Prostate gland (tissue), 2 donors: Measurements from ENCODE around the gene CLDND1. TPM values are rescaled to one million over a fixed set of nuclear protein-coding genes. Genes with fewer than 3 reads are reported as not detected.
"Not testable (repeated sequence)": the region's sequence is repeated elsewhere in the genome, so short reads cannot be mapped to it uniquely, and the experiment has no call there.

ENCODE experiments used
- DNase-seq: peaks from one replicate; pipeline ENCODE4 v3.0.0-alpha.2; 2019; ENCODE audit warnings: low spot score
- H3K27ac ChIP-seq, 2 donors: fragments of 200-600 bp; sonication (generic); 2 replicates each; pipeline ENCODE4 v1.5.1; 2017 to 2019
- H3K27me3 ChIP-seq: fragments of 200-600 bp; sonication (generic); replicated peaks from 2 replicates; pipeline ENCODE4 v1.5.1; 2019; ENCODE audit not compliant: insufficient read depth
- H3K36me3 ChIP-seq, 2 donors: fragments of 200-600 bp; sonication (generic); 1 replicate in 1 of 2; 2 replicates in 1 of 2; pipeline versions ENCODE4 v1.5.1 to v1.8.1; 2017 to 2019
- H3K4me1 ChIP-seq: fragments of 200-600 bp; sonication (generic); replicated peaks from 2 replicates; pipeline ENCODE4 v1.5.1; 2019
- H3K4me3 ChIP-seq, 2 donors: fragments of 200-600 bp; sonication (generic); 2 replicates each; pipeline ENCODE4 v1.5.1; 2017 to 2019
- H3K9me3 ChIP-seq: fragments of 200-600 bp; sonication (generic); 2 replicates; pipeline ENCODE4 v1.5.1; 2017
- POLR2A ChIP-seq: fragments of 450-650 bp; IDR thresholded peaks from one replicate; pipeline ENCODE4 v1.6.1; 2016; ENCODE audit warnings: antibody characterized with exemption, mild to moderate bottlenecking
- POLR2AphosphoS5 ChIP-seq: sonication (generic); formaldehyde crosslinking; IDR thresholded peaks from one replicate; pipeline ENCODE4 v1.6.1; 2017; ENCODE audit warnings: antibody characterized with exemption
- WGBS: methylation state at CpG from one replicate; pipeline ENCODE4 v1.1.5; 2018; 5-methylcytosine and 5-hydroxymethylcytosine counted together
- intact Hi-C: fragments of 100-400 bp; cut with DNase I; formaldehyde crosslinking; loops from one replicate; pipeline ENCODE4 v1.14.2; 2022
- total RNA-seq, 2 donors: library from RNA; depleted of rRNA; stranded (reverse); fragments of >200 nt; gene quantifications; one replicate each; pipeline ENCODE4 v1.1.0, GENCODE V29; 2016
- TF ChIP-seq, protein P1 (sequence below), 4 experiments: fragments of 200-600 bp in 2 of 4; fragments of 450-650 bp in 2 of 4; sonication (generic) in 2 of 4; IDR thresholded peaks; 1 replicate in 3 of 4; 2 replicates in 1 of 4; pipeline ENCODE4 v1.5.1; 2016 to 2019; ENCODE audit warnings: antibody characterized with exemption in 4 of 4, mild to moderate bottlenecking in 2 of 4, moderate library complexity in 2 of 4

The CLDND1 gene
- total RNA-seq, 2 donors from 2014 or later = 71.2 to 113 TPM

DNA sequence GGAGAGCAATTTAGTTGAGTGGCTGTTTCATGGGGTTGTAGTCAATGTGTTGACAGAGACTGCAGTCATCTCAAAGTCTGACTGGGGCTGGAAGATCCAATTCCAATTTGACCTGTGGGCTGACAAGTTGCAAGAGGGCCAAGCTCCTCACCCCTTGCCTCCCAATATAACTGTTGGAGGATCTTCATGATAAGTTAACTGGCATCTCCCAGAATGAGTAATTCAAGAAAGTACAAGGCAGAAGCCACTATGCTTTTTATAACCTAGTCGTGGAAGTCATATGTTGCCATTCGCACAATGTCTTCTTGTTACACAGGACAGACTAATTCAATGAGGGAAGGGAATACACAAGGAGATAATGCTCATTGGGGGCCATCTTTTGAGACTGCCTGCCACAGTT, 38.2 kb upstream of the CLDND1 start:
- Histone ChIP-seq H3K9me3 (no peaks in the 10 kb centered on the region), H3K27ac (no peak overlapping the region), H3K4me1 (no peaks in the 10 kb centered on the region), H3K36me3 (no peaks in the 10 kb centered on the region), H3K4me3 (no peak overlapping the region), H3K27me3 (no peaks in the 10 kb centered on the region)
- TF ChIP-seq, protein P1, sequence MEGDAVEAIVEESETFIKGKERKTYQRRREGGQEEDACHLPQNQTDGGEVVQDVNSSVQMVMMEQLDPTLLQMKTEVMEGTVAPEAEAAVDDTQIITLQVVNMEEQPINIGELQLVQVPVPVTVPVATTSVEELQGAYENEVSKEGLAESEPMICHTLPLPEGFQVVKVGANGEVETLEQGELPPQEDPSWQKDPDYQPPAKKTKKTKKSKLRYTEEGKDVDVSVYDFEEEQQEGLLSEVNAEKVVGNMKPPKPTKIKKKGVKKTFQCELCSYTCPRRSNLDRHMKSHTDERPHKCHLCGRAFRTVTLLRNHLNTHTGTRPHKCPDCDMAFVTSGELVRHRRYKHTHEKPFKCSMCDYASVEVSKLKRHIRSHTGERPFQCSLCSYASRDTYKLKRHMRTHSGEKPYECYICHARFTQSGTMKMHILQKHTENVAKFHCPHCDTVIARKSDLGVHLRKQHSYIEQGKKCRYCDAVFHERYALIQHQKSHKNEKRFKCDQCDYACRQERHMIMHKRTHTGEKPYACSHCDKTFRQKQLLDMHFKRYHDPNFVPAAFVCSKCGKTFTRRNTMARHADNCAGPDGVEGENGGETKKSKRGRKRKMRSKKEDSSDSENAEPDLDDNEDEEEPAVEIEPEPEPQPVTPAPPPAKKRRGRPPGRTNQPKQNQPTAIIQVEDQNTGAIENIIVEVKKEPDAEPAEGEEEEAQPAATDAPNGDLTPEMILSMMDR (IDR thresholded peaks at IDR 0.05) = no peak
- TF ChIP-seq POLR2A = no peak
- no peak for TF ChIP-seq POLR2AphosphoS5
- intact Hi-C loops = no loop called here
- 87% methylated on average over 2 of the region's 2 CpGs for WGBS
- no peak for DNase-seq

GRCh38 chr3:98559769-98560168, 37.1 kb upstream of the CLDND1 start:
- H3K9me3 ChIP-seq, H3K4me1 ChIP-seq, intact Hi-C loops, H3K4me3 ChIP-seq, H3K36me3 ChIP-seq, H3K27me3 ChIP-seq, DNase-seq, H3K27ac ChIP-seq: not testable (repeated sequence)
- 100% methylated on average over 2 of the region's 2 CpGs for WGBS

DNA sequence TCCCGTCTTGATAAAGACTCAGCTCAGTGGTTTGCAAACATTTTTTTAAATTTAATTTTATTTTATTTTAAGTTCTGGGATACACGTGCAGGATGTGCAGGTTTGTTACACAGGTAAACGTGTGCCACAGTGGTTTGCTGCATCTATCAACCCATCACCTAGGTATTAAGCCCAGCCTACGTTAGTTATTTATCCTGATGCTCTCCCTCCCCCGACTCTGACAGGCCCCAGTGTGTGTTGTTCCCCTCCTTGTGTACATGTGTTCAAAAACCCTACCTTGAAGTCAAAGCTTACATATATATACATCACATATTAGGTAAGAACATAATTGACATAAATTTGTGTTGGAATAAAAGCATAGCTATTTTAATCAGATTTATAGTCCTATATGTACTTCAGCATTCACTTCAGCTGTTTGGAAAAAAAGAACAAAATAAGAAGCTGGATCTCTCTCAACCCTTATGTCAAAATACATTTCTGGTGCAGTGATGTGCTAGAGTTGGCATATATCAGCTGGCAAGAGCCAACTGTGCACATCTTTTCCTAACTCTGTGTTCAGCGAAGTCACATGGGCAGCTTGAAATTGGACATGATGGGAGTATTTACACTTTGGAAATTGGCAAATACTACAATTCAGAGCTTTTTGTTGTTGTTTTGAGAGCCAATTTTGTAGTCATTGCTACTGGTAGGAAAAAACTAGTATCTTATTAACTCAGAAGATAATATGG, 35.6 kb upstream of the CLDND1 start:
- intact Hi-C loops = no loop called here
- TF ChIP-seq POLR2A = no peak
- no peak for TF ChIP-seq POLR2AphosphoS5
- TF ChIP-seq, protein P1 (IDR thresholded peaks at IDR 0.05) = no peak
- no peak overlapping the region for H3K4me3 ChIP-seq
- no peaks in the 10 kb centered on the region for H3K36me3 ChIP-seq
- H3K4me1 ChIP-seq = no peaks in the 10 kb centered on the region
- H3K27ac ChIP-seq = no peak overlapping the region
- no peaks in the 10 kb centered on the region for H3K9me3 ChIP-seq
- WGBS = 79% methylated on average over 6 of the region's 6 CpGs
- no peak for DNase-seq
- H3K27me3 ChIP-seq = no peaks in the 10 kb centered on the region

DNA sequence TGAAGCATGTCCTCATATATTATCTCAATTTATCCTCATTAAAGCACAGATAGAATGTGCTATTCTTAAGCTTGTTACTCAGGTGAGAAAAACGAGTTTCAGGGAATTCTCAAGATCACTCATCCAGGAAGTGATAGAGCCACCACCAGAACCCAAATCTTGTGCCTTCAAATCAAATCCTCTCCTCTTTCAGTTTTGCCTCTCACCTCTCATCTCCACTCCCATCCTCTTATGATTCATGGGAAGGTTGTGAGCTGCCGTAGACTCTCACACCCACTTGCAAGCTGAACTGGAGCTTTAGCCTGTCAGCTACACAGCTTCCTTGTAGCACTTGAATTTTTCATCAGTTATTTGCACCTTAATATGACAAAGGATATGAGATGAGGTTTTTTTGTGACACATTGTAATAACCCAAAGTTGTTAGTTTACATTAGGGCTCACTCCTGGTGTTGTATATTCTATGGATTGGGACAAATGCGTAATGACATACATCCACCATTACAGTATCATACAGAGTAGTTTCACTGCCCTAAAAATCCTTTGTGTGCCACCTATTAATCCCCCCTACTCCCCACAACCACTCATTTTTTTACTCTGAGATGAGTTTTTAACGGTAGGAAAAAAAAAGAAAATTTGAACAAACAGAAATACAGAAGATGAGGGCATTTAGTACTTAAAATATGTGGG, 34.8 kb upstream of the CLDND1 start:
- no peaks in the 10 kb centered on the region for H3K9me3 ChIP-seq
- H3K27ac ChIP-seq = no peak overlapping the region
- intact Hi-C loops = no loop called here
- H3K27me3 ChIP-seq = no peaks in the 10 kb centered on the region
- H3K4me3 ChIP-seq = no peak overlapping the region
- no peaks in the 10 kb centered on the region for H3K4me1 ChIP-seq
- H3K36me3 ChIP-seq = no peaks in the 10 kb centered on the region
- 70% methylated on average over 4 of the region's 4 CpGs for WGBS
- TF ChIP-seq POLR2AphosphoS5 = no peak
- TF ChIP-seq, protein P1 (IDR thresholded peaks at IDR 0.05) = no peak
- TF ChIP-seq POLR2A = no peak
- no peak for DNase-seq

DNA sequence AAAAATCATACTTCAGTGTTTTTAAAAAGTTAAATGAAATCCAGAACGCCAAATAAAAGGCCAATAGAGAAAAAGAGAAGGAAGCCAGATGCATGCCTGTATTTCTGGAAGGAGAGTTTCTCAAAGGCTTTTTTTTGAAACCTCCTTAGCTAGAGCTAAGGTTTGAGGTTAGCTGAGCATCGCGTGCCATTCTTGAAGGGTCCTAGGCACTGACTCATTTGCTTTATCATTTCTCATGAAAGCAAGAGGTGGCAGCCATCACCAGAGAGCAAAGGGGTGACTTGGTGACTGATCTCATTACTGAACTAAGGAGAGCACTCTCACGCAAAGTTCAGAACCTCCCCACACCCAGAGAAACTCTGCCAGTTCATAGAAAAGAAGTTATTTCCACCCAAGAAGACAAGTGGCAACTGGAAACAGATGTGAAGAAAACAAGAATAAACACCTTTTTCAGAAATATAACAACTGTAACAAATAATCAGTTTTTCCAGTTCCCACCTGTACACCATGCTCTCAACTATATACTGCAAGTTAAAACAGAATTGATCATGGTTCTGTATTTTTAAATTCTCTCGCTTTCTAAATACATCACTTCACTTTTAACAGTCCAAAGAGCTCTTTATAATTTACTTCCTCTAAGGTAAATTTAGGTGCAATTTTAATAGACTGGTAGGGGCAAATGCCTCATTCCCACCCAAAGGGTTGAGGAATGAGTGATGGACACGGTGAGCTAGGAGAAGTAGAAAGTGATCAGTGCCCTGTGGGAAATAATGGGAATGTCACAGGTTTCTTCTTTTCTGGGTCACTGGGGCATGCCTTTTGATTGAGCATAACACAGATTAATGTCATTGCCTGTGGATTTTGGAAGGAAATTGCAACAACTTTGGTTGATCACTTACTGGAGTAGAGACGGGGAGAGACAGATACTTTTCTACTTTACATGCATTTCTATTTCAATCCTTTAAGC, 33.7 kb upstream of the CLDND1 start:
- H3K27me3 ChIP-seq = no peaks in the 10 kb centered on the region
- TF ChIP-seq, protein P1 (IDR thresholded peaks at IDR 0.05) = no peak
- TF ChIP-seq POLR2A (no peak), POLR2AphosphoS5 (no peak)
- WGBS = 84% methylated on average over 7 of the region's 7 CpGs
- no peaks in the 10 kb centered on the region for H3K4me1 ChIP-seq
- intact Hi-C loops = no loop called here
- H3K9me3 ChIP-seq = no peaks in the 10 kb centered on the region
- DNase-seq = no peak
- H3K27ac ChIP-seq = no peak overlapping the region
- H3K4me3 ChIP-seq = no peak overlapping the region
- H3K36me3 ChIP-seq = no peaks in the 10 kb centered on the region
